GM12801 (cell line): ENCODE measurements around the gene DAZL.

Source experiments
- CTCF ChIP-seq: IDR thresholded peaks from one replicate; pipeline ENCODE4 v1.5.1; 2011; ENCODE audit warnings: control low read depth; ENCODE audit not compliant: insufficient read length; ENCODE audit errors: extremely low read depth

DAZL gene

GRCh38 chr3:16604887-16605602 is at the start of gene DAZL:
DAZL (minus strand) TSS chr3:16605423; CDS start chr3:16605205, 218 bp downstream.
- no peak for TF ChIP-seq CTCF

- no peak for TF ChIP-seq CTCF
Observed at GRCh38 chr3:16654976-16655375, 49.8 kb upstream of the DAZL start.

GRCh38 chr3:16653712-16654111 is 48.5 kb upstream of the DAZL start:
- TF ChIP-seq CTCF, result no peak

- no peak for TF ChIP-seq CTCF
Observed at GRCh38 chr3:16647668-16648067, 42.4 kb upstream of the DAZL start.

- no peak for TF ChIP-seq CTCF
Observed at GRCh38 chr3:16639806-16640205, 34.6 kb upstream of the DAZL start.

GRCh38 chr3:16633948-16634347 is 28.7 kb upstream of the DAZL start:
- TF ChIP-seq CTCF, result no peak

- TF ChIP-seq CTCF, result no peak
Observed at GRCh38 chr3:16632395-16632794, 27.2 kb upstream of the DAZL start.
